Suprapubic skin (tissue), 3 donors: ENCODE measurements around the gene DNASE1L3.

Source experiments
- CTCF ChIP-seq, 2 donors: fragments of 200-600 bp in 1 of 2; fragments of 450-650 bp in 1 of 2; sonication (generic) in 1 of 2; IDR thresholded peaks; one replicate each; pipeline ENCODE4 v1.5.1; 2016 to 2019; ENCODE audit warnings: antibody characterized with exemption in 2 of 2, mild to moderate bottlenecking in 1 of 2, moderate library complexity in 1 of 2
- POLR2A ChIP-seq, 2 donors: fragments of 450-650 bp; IDR thresholded peaks; one replicate each; pipeline ENCODE4 v1.6.1; 2017; ENCODE audit warnings: antibody characterized with exemption in 2 of 2, mild to moderate bottlenecking in 2 of 2, moderate library complexity in 2 of 2

- TF ChIP-seq POLR2A (IDR thresholded peaks at IDR 0.05) (no peak), CTCF (IDR thresholded peaks at IDR 0.05) (no peak)
These were observed 6.1 kb downstream of the DNASE1L3 start for GRCh38 chr3:58204720-58205119.
